ENCODE results near the gene TSPAN32.
"Not testable (repeated sequence)": the region's sequence is repeated elsewhere in the genome, so short reads cannot be mapped to it uniquely, and the experiment has no call there.

The TSPAN32 gene

DNA sequence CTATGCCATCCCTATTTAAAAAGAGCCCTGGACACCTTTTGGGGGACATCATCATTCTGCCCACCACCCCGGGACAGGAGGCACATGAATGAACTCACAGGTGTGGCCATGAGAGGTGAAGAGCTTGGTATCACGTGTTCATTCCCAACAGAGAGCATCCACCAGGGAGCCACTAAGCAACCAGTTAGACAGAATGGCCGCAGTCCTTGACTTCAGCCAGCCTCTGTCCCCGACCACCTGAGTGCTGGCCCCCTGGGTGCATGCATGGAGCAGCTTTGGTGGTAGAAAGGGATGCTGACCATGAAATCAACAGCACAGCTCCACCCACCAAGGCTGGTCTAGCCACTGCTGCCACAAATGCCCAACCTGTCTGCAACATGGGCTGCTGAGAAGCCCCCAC is 44.2 kb downstream of the TSPAN32 start:
- no peak for DNase-seq

DNA sequence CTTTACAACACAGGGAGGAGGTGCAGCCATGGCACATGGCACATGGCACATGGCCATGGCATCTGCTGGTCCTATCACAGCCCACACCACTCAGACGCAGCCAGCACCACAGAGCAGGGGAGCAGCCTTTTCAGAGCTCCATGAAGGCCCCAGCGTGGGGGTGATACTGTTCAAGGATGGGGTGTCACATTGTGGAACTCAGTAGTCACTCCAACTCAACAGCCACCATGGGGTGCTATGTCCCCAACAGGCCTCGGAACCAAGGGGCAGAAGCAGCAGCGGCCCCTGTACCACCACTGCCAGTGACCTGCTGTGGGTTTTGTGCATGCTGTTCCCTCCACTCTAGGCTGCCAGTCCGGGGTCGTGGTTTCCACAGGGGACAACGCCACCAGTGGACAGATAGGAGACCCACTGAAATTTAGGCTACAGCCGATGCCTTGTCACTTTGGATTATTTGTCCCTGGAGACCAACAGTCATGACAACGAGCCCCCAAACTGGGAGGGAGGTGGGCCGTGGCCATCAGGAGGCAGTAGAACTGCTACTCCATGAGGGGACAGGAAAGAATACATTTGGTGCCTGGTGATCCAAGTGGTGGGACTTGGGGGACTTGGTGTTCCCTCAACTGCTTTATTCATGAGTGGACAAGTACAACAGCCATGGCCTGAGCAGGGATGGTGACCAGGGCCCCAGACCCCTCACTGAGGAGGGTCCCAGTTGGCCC is 44.9 kb downstream of the TSPAN32 start:
- DNase-seq, result no peak

- DNase-seq, result no peak
These were observed 45.6 kb downstream of the TSPAN32 start for GRCh38 chr11:2347308-2347830.

GRCh38 chr11:2348986-2349385 is 47.2 kb downstream of the TSPAN32 start:
- DNase-seq, result no peak

DNA sequence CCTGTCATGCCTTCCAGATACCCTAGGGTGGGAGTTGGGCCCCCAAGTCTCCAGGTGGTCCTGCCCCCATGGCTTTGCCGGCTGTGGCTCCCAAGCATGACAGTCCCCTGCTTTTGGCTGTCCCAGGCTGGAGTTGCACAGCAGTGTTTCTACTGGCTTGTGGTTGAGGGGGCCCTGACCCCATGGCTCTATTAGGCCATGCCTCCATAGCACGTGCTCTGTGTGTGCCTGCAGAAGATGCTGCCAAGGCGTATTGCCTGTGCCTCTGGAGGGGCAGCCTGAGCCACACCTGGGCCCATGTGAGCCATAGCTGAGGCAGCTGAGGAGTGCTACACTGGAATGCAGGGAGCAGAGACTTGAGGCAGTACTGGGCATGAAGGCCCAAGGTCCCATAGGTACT is 49.9 kb downstream of the TSPAN32 start:
- DNase-seq, result no peak

DNA sequence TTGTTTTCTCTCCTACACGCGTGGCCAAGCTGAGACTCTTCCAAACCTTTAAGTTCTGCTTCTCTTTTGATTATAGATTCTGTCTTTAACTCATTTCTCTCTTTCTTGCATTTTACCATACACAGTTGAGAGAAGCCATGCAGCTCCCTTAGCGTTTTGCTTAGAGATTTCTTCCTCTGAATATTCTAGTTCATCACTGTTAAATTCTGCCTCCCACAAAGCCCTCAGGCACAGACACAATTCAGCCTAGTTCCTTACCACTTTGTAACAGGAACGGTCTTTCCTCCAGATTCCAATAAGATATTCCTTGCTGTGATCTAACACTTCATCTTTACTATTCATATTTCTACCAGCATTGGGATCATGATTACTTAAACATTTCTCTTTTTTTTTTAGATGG is 50.6 kb downstream of the TSPAN32 start:
- DNase-seq, result no peak

- no peak for DNase-seq
These were observed 53.3 kb downstream of the TSPAN32 start for GRCh38 chr11:2355000-2355644.

DNA sequence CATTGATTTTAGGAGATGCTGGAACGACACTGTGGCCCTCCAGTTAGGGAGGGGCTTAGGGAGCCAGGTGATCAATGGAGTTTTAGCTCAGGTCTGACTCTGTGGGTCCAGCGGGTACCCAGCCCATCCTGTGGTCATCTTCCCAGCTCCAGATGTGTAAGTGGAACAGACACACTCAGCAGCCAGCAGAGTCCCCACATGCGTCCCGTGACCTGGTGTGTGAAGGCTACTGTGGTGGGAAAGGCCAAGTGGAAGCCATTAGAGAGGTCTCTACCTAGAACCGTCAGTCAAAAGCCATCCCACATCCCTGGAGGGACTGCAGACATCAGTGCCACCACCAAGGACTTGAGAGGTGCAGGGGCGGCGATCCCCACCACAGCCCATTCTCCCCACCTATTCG is 55.4 kb downstream of the TSPAN32 start:
- no peak for DNase-seq

DNA sequence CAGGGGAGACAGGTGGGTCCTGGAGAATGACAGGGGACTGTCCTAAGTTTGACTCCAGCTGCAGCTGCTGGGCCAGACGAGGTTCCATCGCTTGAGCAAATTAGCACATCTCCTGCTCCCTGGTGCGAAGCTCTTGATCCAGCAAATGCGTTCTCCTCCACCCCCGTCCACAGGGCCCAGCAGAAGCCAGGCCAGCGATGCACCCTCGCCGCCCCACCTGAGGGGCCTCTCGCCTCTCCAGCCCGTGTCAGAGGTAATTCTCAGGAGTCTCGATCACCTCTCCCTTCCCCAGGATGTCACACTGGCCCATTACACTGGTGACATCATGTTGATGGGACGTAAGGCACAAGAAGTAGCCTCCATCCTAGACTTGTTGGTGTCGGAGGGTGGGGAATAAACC is 55.8 kb downstream of the TSPAN32 start:
- not testable (repeated sequence) for DNase-seq

GRCh38 chr11:2358754-2359442 is 57.1 kb downstream of the TSPAN32 start:
- no peak for DNase-seq

- no peak for DNase-seq
These were observed 57.7 kb downstream of the TSPAN32 start for GRCh38 chr11:2359557-2359956.

- DNase-seq, result no peak
These were observed 58.3 kb downstream of the TSPAN32 start for GRCh38 chr11:2360081-2360642.

DNA sequence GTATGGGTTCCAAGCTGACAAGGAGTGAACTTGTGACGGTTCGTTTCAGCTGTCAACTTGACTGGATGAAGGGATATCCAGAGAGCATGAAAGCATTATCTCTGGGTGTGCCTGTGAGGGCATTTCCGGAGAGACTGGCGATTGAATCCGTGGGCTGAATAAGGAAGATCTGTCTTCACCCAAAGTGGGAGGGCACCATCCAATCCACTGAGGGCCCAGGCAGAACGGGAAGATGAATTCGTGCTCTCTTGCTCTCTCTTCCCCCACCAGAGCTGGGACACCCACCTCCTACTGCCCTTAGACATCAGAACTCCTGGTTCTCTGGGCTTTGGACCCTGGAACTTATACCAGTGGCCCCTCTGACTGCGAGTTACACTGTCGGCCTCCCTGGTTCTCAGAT is 59.8 kb downstream of the TSPAN32 start:
- no peak for DNase-seq

DNA sequence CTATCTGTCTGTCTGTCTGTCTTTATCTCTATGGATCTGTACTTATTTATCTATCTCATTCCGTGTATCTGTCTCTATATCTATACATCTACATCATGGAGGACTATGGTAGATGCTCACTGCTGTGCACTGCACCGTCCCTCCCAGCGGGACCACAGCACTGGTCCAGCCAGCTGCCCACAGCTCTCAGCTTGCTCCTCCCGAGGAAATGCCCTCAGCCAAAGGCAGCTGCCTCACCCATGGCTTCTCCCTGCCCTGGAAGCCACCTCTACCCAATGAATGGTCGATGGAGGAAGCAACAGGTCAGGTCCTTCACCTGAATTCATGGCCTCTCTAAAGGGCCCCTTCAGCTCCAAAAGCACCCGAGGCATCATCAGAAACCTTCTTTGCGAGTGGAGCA is 60.6 kb downstream of the TSPAN32 start:
- no peak for DNase-seq

GRCh38 chr11:2363130-2363529 is 61.3 kb downstream of the TSPAN32 start:
- DNase-seq, result no peak

DNA sequence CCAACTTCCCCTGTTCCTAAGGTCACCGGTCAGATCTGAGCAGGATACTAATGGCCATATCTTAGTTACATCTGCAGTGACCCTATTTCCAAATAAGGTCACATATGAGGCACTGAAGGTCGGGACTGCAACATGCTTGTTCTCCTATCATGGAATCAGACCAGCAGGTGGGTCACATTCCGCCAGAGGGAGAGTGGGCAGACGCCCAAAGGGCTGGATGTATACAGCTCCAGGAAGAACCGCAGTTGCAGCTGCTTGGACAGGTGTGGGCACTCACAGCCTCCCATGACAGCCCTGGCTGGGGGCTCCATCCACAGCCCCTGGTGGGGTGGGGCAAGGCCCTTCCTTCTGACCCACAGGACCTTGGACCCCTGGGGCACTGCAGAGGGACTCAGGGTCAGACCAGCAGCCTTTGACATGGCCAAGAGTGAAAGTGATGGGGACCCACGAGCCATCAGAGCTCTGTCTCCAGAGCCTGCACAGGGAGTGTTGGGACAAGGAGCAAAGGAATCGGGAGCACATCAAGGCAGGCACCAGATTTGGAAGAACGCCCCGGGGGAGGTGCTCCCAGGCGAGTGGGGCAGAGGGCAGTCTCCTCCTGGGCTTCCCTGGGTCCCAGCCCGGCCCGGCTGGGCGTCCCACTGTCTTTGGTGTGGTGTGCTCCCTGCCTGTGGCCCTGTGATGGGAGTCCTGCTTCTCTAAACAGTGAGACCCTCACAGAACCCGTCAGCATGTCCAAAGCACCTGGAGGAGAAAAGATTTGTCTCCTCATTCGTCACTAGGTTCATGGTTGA is 62.0 kb downstream of the TSPAN32 start:
- no peak for DNase-seq

GRCh38 chr11:2364386-2364785 is 62.6 kb downstream of the TSPAN32 start:
- not testable (repeated sequence) for DNase-seq

- DNase-seq, result no peak
These were observed 63.9 kb downstream of the TSPAN32 start for GRCh38 chr11:2365571-2366210.

- no peak for DNase-seq
These were observed 64.5 kb downstream of the TSPAN32 start for GRCh38 chr11:2366276-2366675.

DNA sequence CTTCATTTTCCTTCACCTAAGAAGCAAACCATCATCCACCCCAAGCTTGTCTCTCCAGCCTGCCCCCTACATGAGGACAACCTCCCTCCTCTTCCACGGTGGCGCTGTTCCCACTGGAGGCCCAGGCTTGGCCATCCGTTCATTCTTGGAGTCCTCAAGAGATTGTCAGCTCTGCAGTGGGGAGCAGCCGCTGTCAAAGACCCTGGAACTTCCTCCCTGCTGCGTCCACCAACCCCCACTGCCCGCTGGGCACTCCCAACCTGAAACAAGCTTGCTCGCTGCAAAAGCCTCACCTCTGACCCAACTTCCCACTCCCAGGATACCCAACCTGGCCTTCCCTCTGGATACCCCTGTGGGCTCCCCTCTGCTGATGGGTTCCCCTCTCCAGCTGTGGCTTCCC is 64.9 kb downstream of the TSPAN32 start:
- DNase-seq, result no peak

- no peak for DNase-seq
These were observed 65.7 kb downstream of the TSPAN32 start for GRCh38 chr11:2367266-2368160.
